Heart left ventricle (tissue), 13 donors: ENCODE results near the gene PRDM10.

Source experiments
- CTCF ChIP-seq, 12 donors: fragments of 200-600 bp; sonication (generic) in 4 of 12; IDR thresholded peaks; one replicate each; pipeline versions ENCODE4 v1.5.0 to v1.8.0; 2018 to 2022; ENCODE audit warnings: antibody characterized with exemption in 12 of 12, mild to moderate bottlenecking in 5 of 12
- POLR2A ChIP-seq, 2 donors: fragments of 450-650 bp; IDR thresholded peaks; one replicate each; pipeline ENCODE4 v1.6.1; 2017; ENCODE audit warnings: antibody characterized with exemption in 2 of 2, mild to moderate bottlenecking in 2 of 2, moderate library complexity in 2 of 2
- donor health status: ischemic (EF 13 %, LVEDD 7.1; RV severe dilation, severe dysfunction).
- donor health status: DM: no; HTN: yes; CAD: no.
- donor health status: DM: no; HTN: no; CAD: no.
- donor health status: ischemic (EF 25% LVEDD 6.9; RV normal size, moderate dysfunction).
- donor health status: ischemic (EF 25% LVEDD 5.7; RV mildly dilated, moderate dysfunction).
- donor health status: ischemic (EF 35%, LVEDD 5.7; RV mildly dilated, moderate dysfunction).
- donor health status: nonischemic (EF 11% LVEDD 7.7; RV severe dilation, severe dysfunction).
- donor health status: DM: yes; HTN: yes; CAD: no.
- donor health status: PGD.
- donor health status: ischemic (EF 29% LVEDD 5.4; RV normal size, mild dysfunction).
- donor health status: nonischemic (EF 23%, LVEDD 6.1; RV moderate dilation, normal function).

GRCh38 chr11:129992161-129992944 lies 10.3 kb downstream of the PRDM10 start:
- TF ChIP-seq POLR2A (IDR thresholded peaks at IDR 0.05) = no peak
- peak in 7 of 12 donors; percentile 16 to 39 (median 33) for TF ChIP-seq CTCF (IDR thresholded peaks at IDR 0.05)
